HT1080 (cell line): ENCODE data around the gene SREBF2. TPM values are rescaled to one million over a fixed set of nuclear protein-coding genes. Genes with fewer than 3 reads are reported as not detected.

Experiments
- DNase-seq: peaks from one replicate; pipeline ENCODE4 v3.0.0-alpha.2; 2015; ENCODE audit warnings: low read depth
- total RNA-seq: library from RNA; depleted of rRNA; stranded (reverse); fragments of >200 nt; shearing (Covaris generic); gene quantifications from 2 replicates; pipeline ENCODE4 v1.2.3, GENCODE V29; 2014

The SREBF2 gene
- total RNA-seq, 1 experiment from 2014 or later, result 75.9 TPM

- no peak for DNase-seq
Observed at GRCh38 chr22:41875531-41876270, 42.8 kb downstream of the SREBF2 start.

GRCh38 chr22:41876275-41876674, 43.4 kb downstream of the SREBF2 start:
- no peak for DNase-seq

GRCh38 chr22:41876675-41877074, 43.8 kb downstream of the SREBF2 start:
- no peak for DNase-seq

GRCh38 chr22:41880653-41881052, 47.7 kb downstream of the SREBF2 start:
- no peak for DNase-seq

- no peak for DNase-seq
Observed at GRCh38 chr22:41883400-41883799, 50.5 kb downstream of the SREBF2 start.

- no peak for DNase-seq
Observed at GRCh38 chr22:41885116-41885515, 52.2 kb downstream of the SREBF2 start.

- no peak for DNase-seq
Observed at GRCh38 chr22:41885516-41885915, 52.6 kb downstream of the SREBF2 start.

GRCh38 chr22:41888627-41889200, 55.8 kb downstream of the SREBF2 start:
- DNase-seq, result no peak

GRCh38 chr22:41891407-41891806, 58.5 kb downstream of the SREBF2 start:
- no peak for DNase-seq

GRCh38 chr22:41892721-41893120, 59.8 kb downstream of the SREBF2 start:
- no peak for DNase-seq

- no peak for DNase-seq
Observed at GRCh38 chr22:41893591-41894375, 60.9 kb downstream of the SREBF2 start.

GRCh38 chr22:41898645-41899044, 65.7 kb downstream of the SREBF2 start:
- DNase-seq, result no peak

GRCh38 chr22:41899110-41899509, 66.2 kb downstream of the SREBF2 start:
- DNase-seq, result no peak

- DNase-seq, result no peak
Observed at GRCh38 chr22:41899992-41900651, 67.2 kb downstream of the SREBF2 start.

- DNase-seq, result no peak
Observed at GRCh38 chr22:41900652-41901312, 67.9 kb downstream of the SREBF2 start.

- DNase-seq, result no peak
Observed at GRCh38 chr22:41902016-41902415, 69.1 kb downstream of the SREBF2 start.

- DNase-seq, result no peak
Observed at GRCh38 chr22:41902932-41903421, 70.1 kb downstream of the SREBF2 start.

- no peak for DNase-seq
Observed at GRCh38 chr22:41904450-41905410, 71.8 kb downstream of the SREBF2 start.

GRCh38 chr22:41905411-41906202, 72.7 kb downstream of the SREBF2 start:
- no peak for DNase-seq
